Measurements from ENCODE around the gene PRRT3.
A peak's percentile ranks its signal among the peaks of the same experiment; 100 is the strongest.

The PRRT3 gene

DNA sequence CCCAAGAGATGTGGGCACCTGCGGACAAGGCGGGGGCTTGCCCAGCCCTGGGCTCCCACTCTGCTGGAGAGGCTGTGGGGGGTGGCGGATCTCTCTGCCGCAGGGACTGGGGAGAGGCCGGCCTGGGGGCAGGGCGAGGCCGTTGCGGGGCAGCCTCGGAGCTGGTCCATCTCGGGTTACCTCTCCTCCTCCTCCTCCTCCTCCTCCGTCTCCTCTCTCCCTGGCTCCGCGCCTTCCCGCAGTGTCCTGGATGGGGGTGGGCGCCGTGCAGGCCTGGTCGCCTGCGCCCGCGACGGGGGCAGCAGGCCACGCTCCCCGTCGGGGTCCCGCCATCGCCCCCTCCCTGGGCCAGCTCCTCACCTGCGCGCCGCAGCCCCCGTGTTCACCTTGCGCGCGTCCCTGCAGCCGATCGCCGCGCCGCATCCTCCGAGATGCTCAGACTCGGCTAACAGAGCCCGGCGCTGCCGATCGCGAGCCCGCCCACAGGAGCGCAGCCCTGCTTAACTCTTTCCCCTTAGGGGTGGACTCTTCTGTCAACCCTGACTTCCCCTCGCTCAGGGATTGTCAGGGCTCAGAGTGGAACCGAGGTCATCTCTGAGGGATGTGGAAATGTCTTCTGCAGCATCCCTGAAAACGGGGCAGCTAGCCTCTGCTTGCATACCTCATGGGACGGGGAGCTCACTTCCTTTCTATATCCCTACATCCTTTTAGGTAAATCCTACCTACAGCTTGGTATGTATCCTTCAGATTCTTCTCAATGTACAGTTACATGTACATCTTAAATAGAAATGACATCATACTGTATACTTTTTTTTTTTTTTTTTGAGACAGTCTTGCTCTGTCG is at the start of gene PRRT3:
TSS of gene PRRT3 (minus strand) at position 447 of the 844 bp plus-strand sequence. CDS start 2,293 bp downstream, outside the sequence.
- in situ Hi-C loops (cut with MboI; ENCODE audit: low pct_unique_long_range_greater_than_20kb, low sequenced_read_pairs, unreplicated experiment) = no loop called here
- TF ChIP-seq, protein P1, sequence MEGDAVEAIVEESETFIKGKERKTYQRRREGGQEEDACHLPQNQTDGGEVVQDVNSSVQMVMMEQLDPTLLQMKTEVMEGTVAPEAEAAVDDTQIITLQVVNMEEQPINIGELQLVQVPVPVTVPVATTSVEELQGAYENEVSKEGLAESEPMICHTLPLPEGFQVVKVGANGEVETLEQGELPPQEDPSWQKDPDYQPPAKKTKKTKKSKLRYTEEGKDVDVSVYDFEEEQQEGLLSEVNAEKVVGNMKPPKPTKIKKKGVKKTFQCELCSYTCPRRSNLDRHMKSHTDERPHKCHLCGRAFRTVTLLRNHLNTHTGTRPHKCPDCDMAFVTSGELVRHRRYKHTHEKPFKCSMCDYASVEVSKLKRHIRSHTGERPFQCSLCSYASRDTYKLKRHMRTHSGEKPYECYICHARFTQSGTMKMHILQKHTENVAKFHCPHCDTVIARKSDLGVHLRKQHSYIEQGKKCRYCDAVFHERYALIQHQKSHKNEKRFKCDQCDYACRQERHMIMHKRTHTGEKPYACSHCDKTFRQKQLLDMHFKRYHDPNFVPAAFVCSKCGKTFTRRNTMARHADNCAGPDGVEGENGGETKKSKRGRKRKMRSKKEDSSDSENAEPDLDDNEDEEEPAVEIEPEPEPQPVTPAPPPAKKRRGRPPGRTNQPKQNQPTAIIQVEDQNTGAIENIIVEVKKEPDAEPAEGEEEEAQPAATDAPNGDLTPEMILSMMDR (IDR thresholded peaks at IDR 0.05; ENCODE audit: extremely low read depth, insufficient read depth, missing control alignments) = no peak
- DNase-seq (ENCODE audit: low spot score) = peak; percentile 86

DNA sequence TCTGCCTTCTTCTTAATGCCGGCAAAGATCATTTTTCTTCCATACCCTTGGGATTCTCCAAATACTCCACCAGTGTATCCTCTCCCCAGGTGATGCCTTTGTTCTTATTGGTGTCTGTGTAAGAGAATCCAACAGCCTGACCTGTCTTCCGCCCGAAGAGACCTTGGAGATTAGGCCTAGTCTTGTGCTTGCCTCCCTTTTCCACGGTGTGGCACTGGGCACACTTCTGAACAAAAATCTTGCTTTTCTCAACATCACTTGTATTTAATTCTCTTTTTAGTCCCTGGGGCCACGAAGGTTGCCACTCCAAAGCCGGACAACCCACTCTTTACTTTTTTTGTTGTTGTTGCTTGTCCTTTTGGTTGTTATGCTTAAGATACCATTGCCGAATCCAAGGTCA is 48.5 kb upstream of the PRRT3 start:
- TF ChIP-seq, protein P1 (IDR thresholded peaks at IDR 0.05; ENCODE audit: extremely low read depth, insufficient read depth, missing control alignments) = no peak
- DNase-seq (ENCODE audit: low spot score) = no peak
- in situ Hi-C loops (cut with MboI; ENCODE audit: low pct_unique_long_range_greater_than_20kb, low sequenced_read_pairs, unreplicated experiment) = no loop called here

- TF ChIP-seq, protein P1 (IDR thresholded peaks at IDR 0.05; ENCODE audit: extremely low read depth, insufficient read depth, missing control alignments) = no peak
Measured at GRCh38 chr3:9994086-9994844, 42.1 kb upstream of the PRRT3 start.

DNA sequence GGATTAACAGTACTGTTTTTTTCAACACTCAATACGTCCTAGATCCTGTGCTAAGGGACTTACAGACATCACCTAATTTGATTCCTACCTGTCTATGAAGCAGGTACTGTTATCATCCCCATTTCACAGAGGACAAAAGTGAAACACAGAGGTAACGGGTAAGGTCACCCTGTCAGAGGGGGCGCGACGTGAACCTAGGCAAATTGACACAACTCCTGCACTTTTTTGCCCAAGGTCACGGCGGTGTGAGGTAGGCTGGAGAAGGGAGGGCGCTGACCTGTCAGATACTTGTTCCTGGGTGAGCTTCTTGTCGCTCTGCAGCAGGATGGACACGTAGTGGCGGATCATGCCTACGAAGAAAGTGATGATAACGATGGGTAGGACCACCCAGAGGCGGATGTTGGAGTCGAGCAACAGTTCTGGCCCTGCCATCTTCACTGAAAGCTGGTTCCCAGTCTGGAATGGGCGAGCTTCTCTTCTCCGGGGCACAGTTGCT is 34.1 kb upstream of the PRRT3 start:
- in situ Hi-C loops (cut with MboI; ENCODE audit: low pct_unique_long_range_greater_than_20kb, low sequenced_read_pairs, unreplicated experiment) = no loop called here
- TF ChIP-seq, protein P1 (IDR thresholded peaks at IDR 0.05; ENCODE audit: extremely low read depth, insufficient read depth, missing control alignments) = no peak
- no peak for DNase-seq (ENCODE audit: low spot score)

More at GRCh38 chr3:9994086-9994844, 42.1 kb upstream of the PRRT3 start:
- no peak for DNase-seq (ENCODE audit: low spot score)
- in situ Hi-C loops (cut with MboI; ENCODE audit: low pct_unique_long_range_greater_than_20kb, low sequenced_read_pairs, unreplicated experiment) = no loop called here

DNA sequence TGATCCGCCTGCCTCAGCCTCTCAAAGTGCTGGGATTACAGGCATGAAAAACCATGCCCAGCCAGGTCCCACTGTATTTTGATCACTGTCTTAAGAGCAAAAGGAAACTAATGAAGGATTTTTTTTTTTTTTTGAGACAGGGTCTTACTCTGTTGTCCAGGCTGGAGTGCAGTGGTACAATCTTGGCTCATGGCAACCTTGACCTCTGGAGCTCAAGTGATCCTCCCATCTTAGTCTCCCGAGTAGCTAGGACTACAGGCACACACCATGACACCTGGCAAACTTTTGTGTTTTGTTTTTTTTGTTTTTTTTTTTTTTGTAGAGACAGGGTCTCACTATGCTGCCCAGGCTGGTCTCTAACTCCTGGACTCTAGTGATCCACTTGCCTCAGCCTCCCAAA is 28.0 kb upstream of the PRRT3 start:
- TF ChIP-seq, protein P1 (IDR thresholded peaks at IDR 0.05; ENCODE audit: extremely low read depth, insufficient read depth, missing control alignments) = no peak
- DNase-seq (ENCODE audit: low spot score) = no peak
- in situ Hi-C loops (cut with MboI; ENCODE audit: low pct_unique_long_range_greater_than_20kb, low sequenced_read_pairs, unreplicated experiment) = no loop called here

DNA sequence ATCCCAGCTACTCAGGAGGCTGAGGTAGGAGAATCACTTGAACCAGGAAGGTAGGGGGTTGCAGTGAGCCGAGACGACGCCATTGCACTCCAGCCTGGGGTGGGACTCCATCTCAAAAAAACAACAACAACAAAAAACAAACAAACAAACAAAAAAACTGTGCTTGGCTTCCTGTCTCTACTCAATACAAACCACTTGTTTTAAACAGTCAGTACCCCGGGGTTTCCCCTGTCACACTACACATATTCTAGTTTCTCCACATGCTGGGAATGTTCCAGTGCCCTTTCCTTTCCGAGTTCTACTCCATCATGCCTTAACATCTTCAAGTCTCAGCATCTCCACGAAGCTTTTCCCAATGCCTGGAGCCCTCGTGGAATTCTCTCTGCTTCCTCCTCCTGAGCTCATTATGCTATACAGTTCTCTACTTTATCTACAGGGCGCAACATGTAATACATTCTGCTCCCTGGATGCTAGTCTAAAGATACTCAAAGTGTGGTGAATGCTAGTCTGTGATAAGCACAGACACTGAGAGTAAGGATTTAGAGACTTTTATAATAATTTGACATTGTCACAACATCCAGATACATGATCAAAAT is 26.6 kb upstream of the PRRT3 start:
- in situ Hi-C loops (cut with MboI; ENCODE audit: low pct_unique_long_range_greater_than_20kb, low sequenced_read_pairs, unreplicated experiment) = no loop called here
- DNase-seq (ENCODE audit: low spot score) = no peak
- TF ChIP-seq, protein P1 (IDR thresholded peaks at IDR 0.05; ENCODE audit: extremely low read depth, insufficient read depth, missing control alignments) = no peak
